ENCODE results near the gene PTPRM.

GRCh38 chr18:7729868-7730267, 162.8 kb downstream of the PTPRM start:
- TF ChIP-seq ZSCAN16 (tag by site-specific recombination; IDR thresholded peaks at IDR 0.05): no peak
- TF ChIP-seq CTCF (tag by site-specific recombination; IDR thresholded peaks at IDR 0.05): no peak
- TF ChIP-seq ZNF138 (tag by site-specific recombination; IDR thresholded peaks at IDR 0.05; ENCODE audit: borderline replicate concordance): no peak
- TF ChIP-seq ZNF133 (tag by site-specific recombination; IDR thresholded peaks at IDR 0.05): no peak
- no peak for TF ChIP-seq PRDM10 (tag by site-specific recombination; IDR thresholded peaks at IDR 0.05)
- no peak for TF ChIP-seq ZNF549 (tag by site-specific recombination; IDR thresholded peaks at IDR 0.05)
- no peak for TF ChIP-seq ZNF184 (tag by site-specific recombination; IDR thresholded peaks at IDR 0.05)
- TF ChIP-seq ZSCAN23 (tag by site-specific recombination; IDR thresholded peaks at IDR 0.05): no peak
- TF ChIP-seq TSHZ1 (tag by site-specific recombination; IDR thresholded peaks at IDR 0.05; ENCODE audit: borderline replicate concordance): no peak
- no peak for TF ChIP-seq BCL11B (tag by site-specific recombination; IDR thresholded peaks at IDR 0.05; ENCODE audit: low read depth)
- TF ChIP-seq GLI4 (tag by site-specific recombination; IDR thresholded peaks at IDR 0.05): no peak
- TF ChIP-seq REST (tag by site-specific recombination; IDR thresholded peaks at IDR 0.05): no peak
- no peak for TF ChIP-seq ZNF274 (IDR thresholded peaks at IDR 0.05; ENCODE audit: low read length)
- TF ChIP-seq ZNF274 (tag by site-specific recombination; IDR thresholded peaks at IDR 0.05; ENCODE audit: borderline replicate concordance): no peak

Measured in HEK293 (cell line).